Measurements from ENCODE around the gene CDK1. TPM values are rescaled to one million over a fixed set of nuclear protein-coding genes. Genes with fewer than 3 reads are reported as not detected.
"Not testable (repeated sequence)": the region's sequence is repeated elsewhere in the genome, so short reads cannot be mapped to it uniquely, and the experiment has no call there.

Gene CDK1
- total RNA-seq, 1 donor from 2014 or later: 10.4 TPM

DNA sequence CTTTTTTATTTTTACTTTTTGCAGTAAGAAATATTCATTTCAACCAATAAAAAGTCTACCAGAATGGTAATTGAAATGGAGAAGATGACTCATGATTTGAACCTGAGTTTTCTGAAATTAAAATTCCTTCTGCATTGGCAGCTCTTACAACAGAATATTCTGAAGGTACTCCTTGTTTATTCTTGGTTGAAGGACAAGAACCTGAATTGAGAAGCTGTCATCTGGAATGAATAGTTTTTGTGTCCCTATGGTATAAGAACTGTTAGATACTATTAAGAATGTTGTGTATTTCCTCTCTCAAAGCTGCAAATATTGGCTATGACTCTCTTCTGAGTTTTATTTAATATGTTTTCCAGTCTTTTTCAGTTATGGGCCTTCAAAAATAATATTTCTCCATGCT is 56.1 kb downstream of the CDK1 start:
- TF ChIP-seq, protein P1, sequence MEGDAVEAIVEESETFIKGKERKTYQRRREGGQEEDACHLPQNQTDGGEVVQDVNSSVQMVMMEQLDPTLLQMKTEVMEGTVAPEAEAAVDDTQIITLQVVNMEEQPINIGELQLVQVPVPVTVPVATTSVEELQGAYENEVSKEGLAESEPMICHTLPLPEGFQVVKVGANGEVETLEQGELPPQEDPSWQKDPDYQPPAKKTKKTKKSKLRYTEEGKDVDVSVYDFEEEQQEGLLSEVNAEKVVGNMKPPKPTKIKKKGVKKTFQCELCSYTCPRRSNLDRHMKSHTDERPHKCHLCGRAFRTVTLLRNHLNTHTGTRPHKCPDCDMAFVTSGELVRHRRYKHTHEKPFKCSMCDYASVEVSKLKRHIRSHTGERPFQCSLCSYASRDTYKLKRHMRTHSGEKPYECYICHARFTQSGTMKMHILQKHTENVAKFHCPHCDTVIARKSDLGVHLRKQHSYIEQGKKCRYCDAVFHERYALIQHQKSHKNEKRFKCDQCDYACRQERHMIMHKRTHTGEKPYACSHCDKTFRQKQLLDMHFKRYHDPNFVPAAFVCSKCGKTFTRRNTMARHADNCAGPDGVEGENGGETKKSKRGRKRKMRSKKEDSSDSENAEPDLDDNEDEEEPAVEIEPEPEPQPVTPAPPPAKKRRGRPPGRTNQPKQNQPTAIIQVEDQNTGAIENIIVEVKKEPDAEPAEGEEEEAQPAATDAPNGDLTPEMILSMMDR (IDR thresholded peaks at IDR 0.05; ENCODE audit: partially characterized antibody, unreplicated experiment): no peak
- no peaks in the 10 kb centered on the region for H3K9me3 Mint-ChIP-seq (ENCODE audit: unreplicated experiment)

DNA sequence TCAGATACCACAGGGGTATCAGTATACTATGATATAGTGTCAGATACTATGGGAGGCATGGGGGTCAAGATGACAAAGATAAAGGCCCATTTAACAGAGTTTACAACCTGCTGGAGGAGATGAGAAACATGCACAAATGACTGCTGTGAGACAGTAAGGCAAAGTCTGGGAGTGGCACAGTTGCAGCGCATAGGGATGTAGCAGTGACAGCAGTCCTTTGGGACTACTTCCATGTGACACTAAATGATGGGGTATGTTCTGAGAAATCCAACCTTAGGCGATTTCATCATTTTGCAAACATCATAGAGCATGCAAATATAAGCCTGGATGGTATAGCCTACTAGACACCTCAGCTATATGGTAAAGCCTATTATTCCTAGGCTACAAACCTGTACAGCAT is 56.8 kb downstream of the CDK1 start:
- Mint-ChIP-seq H3K27me3 (ENCODE audit: unreplicated experiment) (no peaks in the 10 kb centered on the region), H3K9me3 (ENCODE audit: unreplicated experiment) (no peaks in the 10 kb centered on the region), H3K36me3 (ENCODE audit: unreplicated experiment) (no peaks in the 10 kb centered on the region), H3K4me1 (ENCODE audit: low read depth, unreplicated experiment) (peaks cover 3% of the 10 kb centered on the region), H3K27ac (ENCODE audit: unreplicated experiment) (no peak overlapping the region), H3K4me3 (ENCODE audit: unreplicated experiment) (no peak overlapping the region)
- no peak for DNase-seq
- TF ChIP-seq, protein P1 (IDR thresholded peaks at IDR 0.05; ENCODE audit: partially characterized antibody, unreplicated experiment): no peak

More for the DNA sequence above, 56.1 kb downstream of the CDK1 start:
- H3K27ac Mint-ChIP-seq (ENCODE audit: unreplicated experiment): no peak overlapping the region
- no peak for DNase-seq
- no peaks in the 10 kb centered on the region for H3K36me3 Mint-ChIP-seq (ENCODE audit: unreplicated experiment)
- H3K27me3 Mint-ChIP-seq (ENCODE audit: unreplicated experiment): no peaks in the 10 kb centered on the region
- H3K4me3 Mint-ChIP-seq (ENCODE audit: unreplicated experiment): no peak overlapping the region
- peaks cover 3% of the 10 kb centered on the region for H3K4me1 Mint-ChIP-seq (ENCODE audit: low read depth, unreplicated experiment)

DNA sequence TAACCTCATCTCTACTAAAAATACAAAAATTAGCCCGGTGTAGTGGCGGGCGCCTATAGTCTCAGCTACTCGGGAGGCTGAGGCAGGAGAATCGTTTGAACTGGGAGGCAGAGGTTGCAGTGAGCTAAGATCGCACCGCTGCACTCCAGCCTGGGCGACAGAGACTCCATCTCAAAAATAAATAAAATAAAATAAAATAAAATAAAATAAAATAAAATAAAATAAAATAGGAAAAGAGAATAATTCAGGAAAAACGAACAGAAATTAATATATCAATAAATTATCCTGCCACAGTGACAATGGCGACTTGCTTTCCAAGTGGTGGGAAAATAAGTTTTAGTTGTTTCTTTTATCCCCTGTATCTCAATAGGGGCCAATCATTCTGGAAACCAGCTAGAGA is 62.9 kb downstream of the CDK1 start:
- not testable (repeated sequence) for H3K27me3 Mint-ChIP-seq (ENCODE audit: unreplicated experiment); H3K36me3 Mint-ChIP-seq (ENCODE audit: unreplicated experiment); H3K9me3 Mint-ChIP-seq (ENCODE audit: unreplicated experiment); H3K4me1 Mint-ChIP-seq (ENCODE audit: low read depth, unreplicated experiment); H3K27ac Mint-ChIP-seq (ENCODE audit: unreplicated experiment); DNase-seq; H3K4me3 Mint-ChIP-seq (ENCODE audit: unreplicated experiment)

DNA sequence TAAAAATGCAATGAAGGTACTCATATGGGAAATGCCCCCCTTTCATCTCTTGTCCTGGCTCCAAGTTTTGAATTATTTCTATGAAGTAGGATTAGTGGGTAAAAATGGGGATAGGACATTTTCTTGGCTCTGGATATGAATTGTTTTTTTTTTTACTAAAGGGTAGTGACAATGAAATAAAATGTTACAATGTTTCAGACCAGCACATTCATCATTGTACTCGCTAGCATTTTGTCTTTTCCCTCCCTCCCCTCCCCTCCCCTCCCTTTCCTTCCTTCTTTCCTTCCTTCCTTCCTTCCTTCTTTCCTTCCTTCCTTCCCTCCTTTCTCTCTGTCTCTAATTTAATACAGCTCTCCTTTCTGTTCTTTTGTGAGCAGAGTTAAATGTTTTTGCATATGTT is 64.4 kb downstream of the CDK1 start:
- no peaks in the 10 kb centered on the region for H3K4me1 Mint-ChIP-seq (ENCODE audit: low read depth, unreplicated experiment)
- H3K4me3 Mint-ChIP-seq (ENCODE audit: unreplicated experiment): no peak overlapping the region
- no peaks in the 10 kb centered on the region for H3K36me3 Mint-ChIP-seq (ENCODE audit: unreplicated experiment)
- no peaks in the 10 kb centered on the region for H3K27me3 Mint-ChIP-seq (ENCODE audit: unreplicated experiment)
- no peak overlapping the region for H3K27ac Mint-ChIP-seq (ENCODE audit: unreplicated experiment)
- TF ChIP-seq, protein P1 (IDR thresholded peaks at IDR 0.05; ENCODE audit: partially characterized antibody, unreplicated experiment): no peak
- no peak for DNase-seq
- H3K9me3 Mint-ChIP-seq (ENCODE audit: unreplicated experiment): no peaks in the 10 kb centered on the region

Other genes starting within 250 kb of the CDK1 start
- 14.4 TPM for gene RHOBTB1, start 165.7 kb downstream of the CDK1 start, total RNA-seq (ENCODE audit: unreplicated experiment)